ENCODE measurements around the gene ARHGAP33. TPM values are rescaled to one million over a fixed set of nuclear protein-coding genes. Genes with fewer than 3 reads are reported as not detected.
A peak's percentile ranks its signal among the peaks of the same experiment; 100 is the strongest.

The ARHGAP33 gene
- total and polyA plus RNA-seq, 2 of the 8 experiments (the other 6 are each of a cell fraction or from before 2014, with no cell fraction given): 6.5 to 25.2 TPM

- Histone ChIP-seq H2BK5ac (ENCODE audit: low read depth, low read length) (peak overlapping the region; percentile 16; the same call in 1 of the 2 replicates), H3K27ac (ENCODE audit: low read depth, low read length) (no peak overlapping the region), H3K4me1 (replicated peaks in 1 of 4; ENCODE audit: control insufficient read depth in 3 of 4, insufficient read depth in 4 of 4, low read length in 3 of 4) (peaks cover 0 to 4% (median 1%) of the 10 kb centered on the region in 4 experiments; a peak in 4 of 7 replicates), H3K27me3 (replicated peaks in 1 of 4; ENCODE audit: control insufficient read depth in 3 of 4, extremely low read depth in 1 of 4, insufficient read depth in 3 of 4, low read length in 3 of 4) (no peaks in the 10 kb centered on the region), H3K36me3 (ENCODE audit: control insufficient read depth in 2 of 4, insufficient read depth in 4 of 4, low read length in 3 of 4) (no peaks in the 10 kb centered on the region), H3K23ac (ENCODE audit: insufficient read length) (no peak overlapping the region), H4K8ac (ENCODE audit: extremely low read depth, insufficient read depth, low read length) (no peak overlapping the region), H3K9me3 (ENCODE audit: insufficient read depth in 2 of 2, low read depth in 1 of 2, low read length in 1 of 2) (no peaks in the 10 kb centered on the region), H3K56ac (replicated peaks; ENCODE audit: insufficient read length, low read depth, low read length) (no peak overlapping the region), H4K5ac (ENCODE audit: insufficient read length, low read depth, low read length) (no peak overlapping the region), H2AFZ (ENCODE audit: low read length) (no peak overlapping the region), H3K4ac (replicated peaks; ENCODE audit: insufficient read length, low read depth, low read length) (no peak overlapping the region), H2AK5ac (ENCODE audit: low read depth, low read length) (no peak overlapping the region), H2BK20ac (ENCODE audit: low read length) (no peak overlapping the region), H3K4me3 (ENCODE audit: extremely low read depth in 1 of 4, insufficient read depth in 2 of 4, low read depth in 3 of 4, low read length in 4 of 4) (no peak overlapping the region), H4K20me1 (replicated peaks in 1 of 2; ENCODE audit: control insufficient read depth in 1 of 2, insufficient read depth in 2 of 2, low read length in 2 of 2) (no peaks in the 10 kb centered on the region), H3K4me2 (ENCODE audit: insufficient read depth in 1 of 2, low read depth in 2 of 2, low read length in 2 of 2) (no peak overlapping the region), H3K9ac (replicated peaks in 1 of 4; ENCODE audit: extremely low read depth in 1 of 4, low read depth in 3 of 4, low read length in 3 of 4) (no peak overlapping the region), H2BK12ac (ENCODE audit: low read depth, low read length) (no peak overlapping the region), H3K18ac (ENCODE audit: extremely low read depth, low read length) (no peak overlapping the region), H3K79me1 (ENCODE audit: low read depth, low read length) (no peaks in the 10 kb centered on the region), H3K79me2 (ENCODE audit: control insufficient read depth in 1 of 2, insufficient read depth in 2 of 2, low read length in 2 of 2) (no peaks in the 10 kb centered on the region), H4K91ac (replicated peaks; ENCODE audit: insufficient read length, low read length) (no peak overlapping the region), H3K23me2 (ENCODE audit: low read depth, low read length) (no peaks in the 10 kb centered on the region), H2BK15ac (ENCODE audit: low read length) (no peak overlapping the region), H2BK120ac (replicated peaks; ENCODE audit: low read depth, low read length) (no peak overlapping the region), H3K14ac (ENCODE audit: insufficient read length) (no peak overlapping the region)
- DNase-seq (ENCODE audit: low read depth in 1 of 2, low spot score in 2 of 2) (no peak), FAIRE-seq (no peak)
- CTCF ChIA-PET (ENCODE audit: partially characterized antibody): interaction anchor here (1.1 to 2.0 kb wide), 3 partner anchors 32 to 124 kb away, joined by 3 to 6 read pairs (median 4); no protein-coding TSS in a partner anchor
- TF ChIP-seq CEBPB (IDR thresholded peaks at IDR 0.05; ENCODE audit: low read depth, low read length): 0 out of 2 replicates have a peak, but pooled peaks have one; percentile 13
- no peak for TF ChIP-seq TAF1 (IDR thresholded peaks at IDR 0.05; ENCODE audit: low read depth, low read length)
- POLR2A ChIA-PET (ENCODE audit: partially characterized antibody): interaction anchor here (0.7 to 1.3 kb wide), 7 partner anchors 9 to 71 kb away, joined by 3 to 5 read pairs (median 4); partner anchors contain the start of genes HSPB6, PSENEN and U2AF1L4
- WGBS, 2 experiments (ENCODE audit: extremely low coverage in 1 of 2, insufficient coverage in 1 of 2, insufficient read length in 1 of 2, insufficient replicate concordance in 2 of 2, low coverage in 1 of 2, low lambda C conversion rate in 2 of 2, missing lambda C conversion rate in 1 of 2): 80% methylated on average over 9 of the region's 9 CpGs; no CpG with 5 or more reads in 1 of the 2 experiments
These were observed 41.5 kb downstream of the ARHGAP33 start for GRCh38 chr19:35816846-35817245.
